ENCODE data around the gene RELT. TPM values are rescaled to one million over a fixed set of nuclear protein-coding genes. Genes with fewer than 3 reads are reported as not detected.

The RELT gene
- total RNA-seq: 31.8 and 34.9 TPM in 2 replicates

GRCh38 chr11:73376160-73376802 is at the start of gene RELT:
RELT (plus strand) TSS chr11:73376399; CDS start chr11:73389137, 12,738 bp downstream.
- intact Hi-C loops (cut with micrococcal nuclease): loop anchor here (1.0 to 10.0 kb wide), 9 partner anchors 10 to 1449 kb away; partner anchors contain the start of genes ARHGEF17, FAM168A, MRPL48 and RNF121

GRCh38 chr11:73326929-73327811 is 49.0 kb upstream of the RELT start:
- intact Hi-C loops (cut with micrococcal nuclease): no loop called here

GRCh38 chr11:73327812-73328364 is 48.3 kb upstream of the RELT start:
- intact Hi-C loops (cut with micrococcal nuclease): no loop called here

- intact Hi-C loops (cut with micrococcal nuclease): no loop called here
Observed at GRCh38 chr11:73330569-73331093, 45.6 kb upstream of the RELT start.

- intact Hi-C loops (cut with micrococcal nuclease): no loop called here
Observed at GRCh38 chr11:73331138-73331916, 44.9 kb upstream of the RELT start.

GRCh38 chr11:73333173-73333572 is 43.0 kb upstream of the RELT start:
- intact Hi-C loops (cut with micrococcal nuclease): no loop called here

GRCh38 chr11:73333640-73334383 is 42.4 kb upstream of the RELT start:
- intact Hi-C loops (cut with micrococcal nuclease): no loop called here

GRCh38 chr11:73334384-73335203 is 41.6 kb upstream of the RELT start:
- intact Hi-C loops (cut with micrococcal nuclease): loop anchor here (1.0 kb wide), 2 partner anchors 27 to 39 kb away; no protein-coding TSS in a partner anchor

- intact Hi-C loops (cut with micrococcal nuclease): loop anchor here (1.0 kb wide), 2 partner anchors 28 to 40 kb away; no protein-coding TSS in a partner anchor
Observed at GRCh38 chr11:73335204-73335923, 40.8 kb upstream of the RELT start.

GRCh38 chr11:73337846-73338245 is 38.4 kb upstream of the RELT start:
- intact Hi-C loops (cut with micrococcal nuclease): no loop called here

- intact Hi-C loops (cut with micrococcal nuclease): no loop called here
Observed at GRCh38 chr11:73338279-73338678, 37.9 kb upstream of the RELT start.

- intact Hi-C loops (cut with micrococcal nuclease): no loop called here
Observed at GRCh38 chr11:73340164-73340563, 36.0 kb upstream of the RELT start.

- intact Hi-C loops (cut with micrococcal nuclease): no loop called here
Observed at GRCh38 chr11:73342633-73343032, 33.6 kb upstream of the RELT start.

GRCh38 chr11:73343076-73343873 is 32.9 kb upstream of the RELT start:
- intact Hi-C loops (cut with micrococcal nuclease): no loop called here

GRCh38 chr11:73344191-73344607 is 32.0 kb upstream of the RELT start:
- intact Hi-C loops (cut with micrococcal nuclease): no loop called here

GRCh38 chr11:73345481-73346160 is 30.6 kb upstream of the RELT start:
- intact Hi-C loops (cut with micrococcal nuclease): no loop called here
